Smooth muscle cell (in vitro differentiated cells): Measurements from ENCODE around the gene PXMP2. TPM values are rescaled to one million over a fixed set of nuclear protein-coding genes. Genes with fewer than 3 reads are reported as not detected.

Experiments
- DNase-seq: peaks from one replicate; lab custom pipeline; 2025; ENCODE audit not compliant: unreplicated experiment; lab: John Stamatoyannopoulos, UW
- H2AFZ ChIP-seq: fragments of 200-600 bp; sonication (generic); 2 replicates; pipeline ENCODE4 v1.6.0; 2016; ENCODE audit warnings: antibody characterized with exemption, low read depth, mild to moderate bottlenecking
- H3F3A ChIP-seq: fragments of 200-600 bp; sonication (generic); 2 replicates; pipeline ENCODE4 v1.6.0; 2017; ENCODE audit warnings: antibody characterized with exemption, low read depth
- H3K27ac ChIP-seq: fragments of 200-600 bp; sonication (generic); 2 replicates; pipeline ENCODE4 v1.5.1; 2016; ENCODE audit warnings: low read depth, mild to moderate bottlenecking
- H3K27me3 ChIP-seq: fragments of 200-600 bp; sonication (generic); 2 replicates; pipeline ENCODE4 v1.6.1; 2016; ENCODE audit warnings: low read depth, mild to moderate bottlenecking
- H3K36me3 ChIP-seq: fragments of 200-600 bp; sonication (generic); 2 replicates; pipeline ENCODE4 v1.5.1; 2016; ENCODE audit warnings: low read depth
- H3K4me1 ChIP-seq: fragments of 200-600 bp; sonication (generic); 2 replicates; pipeline ENCODE4 v1.5.1; 2016; ENCODE audit warnings: low read depth
- H3K4me2 ChIP-seq: fragments of 200-600 bp; sonication (generic); 2 replicates; pipeline ENCODE4 v1.6.0; 2016; ENCODE audit warnings: mild to moderate bottlenecking
- H3K4me3 ChIP-seq: fragments of 200-600 bp; sonication (generic); 2 replicates; pipeline ENCODE4 v1.5.1; 2016; ENCODE audit warnings: mild to moderate bottlenecking
- H3K79me2 ChIP-seq: fragments of 200-600 bp; sonication (generic); 2 replicates; pipeline ENCODE4 v1.6.0; 2016; ENCODE audit warnings: low read depth, mild to moderate bottlenecking
- H3K9ac ChIP-seq: fragments of 200-600 bp; sonication (generic); 2 replicates; pipeline ENCODE4 v1.6.0; 2016; ENCODE audit warnings: low read depth
- H3K9me3 ChIP-seq: fragments of 200-600 bp; sonication (generic); replicated peaks from 2 replicates; pipeline ENCODE4 v1.5.1; 2016; ENCODE audit warnings: low read depth
- H4K20me1 ChIP-seq: fragments of 200-600 bp; sonication (generic); 2 replicates; pipeline ENCODE4 v1.6.0; 2016; ENCODE audit warnings: low read depth
- WGBS: methylation state at CpG from one replicate; pipeline ENCODE4 v1.1.7; 2016; ENCODE audit warnings: low lambda C conversion rate; 5-methylcytosine and 5-hydroxymethylcytosine counted together
- polyA plus RNA-seq: library from polyadenylated mRNA; unstranded; fragments of >200 nt; fragmentation: Nextera tagmentation; extraction: Ambion mirVana; gene quantifications from 2 replicates; pipeline ENCODE4 v1.2.1, GENCODE V29; 2016
- total RNA-seq: library from RNA; depleted of rRNA; stranded (reverse); fragments of >200 nt; gene quantifications from 2 replicates; pipeline ENCODE4 v1.2.3, GENCODE V29; 2014
- TF ChIP-seq, protein P1 (sequence below): fragments of 200-600 bp; sonication (generic); IDR thresholded peaks from 2 replicates; pipeline ENCODE4 v1.5.1; 2017; ENCODE audit warnings: borderline replicate concordance, mild to moderate bottlenecking, antibody characterized with exemption; ENCODE audit not compliant: insufficient read depth, poor library complexity, severe bottlenecking

PXMP2 gene
- total and polyA plus RNA-seq, 2 experiments from 2014 or later = 14.7 to 25.0 TPM

DNA sequence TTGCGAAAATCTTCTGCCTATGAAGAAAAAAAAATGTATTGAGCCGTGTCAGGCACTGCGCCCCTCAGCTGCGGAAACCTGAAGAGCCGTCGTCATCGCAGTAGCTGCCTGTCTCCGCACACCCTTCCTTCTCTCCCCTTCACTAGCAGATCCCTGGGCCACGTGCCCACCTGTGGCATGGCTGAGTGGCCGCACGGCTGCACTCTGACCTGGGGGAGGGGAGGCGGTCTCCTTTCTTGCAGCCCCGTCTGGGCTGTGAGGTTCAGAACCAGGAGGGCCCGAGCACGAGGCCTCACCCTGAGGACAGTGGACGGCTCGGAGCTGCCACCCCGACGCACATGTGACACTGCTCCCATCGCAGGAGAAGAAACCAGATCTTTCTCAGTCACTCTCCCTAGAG is 48.1 kb downstream of the PXMP2 start:
- Histone ChIP-seq H3K4me1 (no peaks in the 10 kb centered on the region), H3K4me2 (no peak overlapping the region), H3K9ac (no peak overlapping the region), H3K27ac (no peak overlapping the region), H3K79me2 (peaks cover 2% of the 10 kb centered on the region), H3K9me3 (no peaks in the 10 kb centered on the region), H2AFZ (no peak overlapping the region), H3F3A (no peaks in the 10 kb centered on the region), H3K4me3 (no peak overlapping the region), H3K36me3 (peaks cover 29% of the 10 kb centered on the region), H3K27me3 (no peaks in the 10 kb centered on the region), H4K20me1 (peaks cover 73% of the 10 kb centered on the region)
- TF ChIP-seq, protein P1, sequence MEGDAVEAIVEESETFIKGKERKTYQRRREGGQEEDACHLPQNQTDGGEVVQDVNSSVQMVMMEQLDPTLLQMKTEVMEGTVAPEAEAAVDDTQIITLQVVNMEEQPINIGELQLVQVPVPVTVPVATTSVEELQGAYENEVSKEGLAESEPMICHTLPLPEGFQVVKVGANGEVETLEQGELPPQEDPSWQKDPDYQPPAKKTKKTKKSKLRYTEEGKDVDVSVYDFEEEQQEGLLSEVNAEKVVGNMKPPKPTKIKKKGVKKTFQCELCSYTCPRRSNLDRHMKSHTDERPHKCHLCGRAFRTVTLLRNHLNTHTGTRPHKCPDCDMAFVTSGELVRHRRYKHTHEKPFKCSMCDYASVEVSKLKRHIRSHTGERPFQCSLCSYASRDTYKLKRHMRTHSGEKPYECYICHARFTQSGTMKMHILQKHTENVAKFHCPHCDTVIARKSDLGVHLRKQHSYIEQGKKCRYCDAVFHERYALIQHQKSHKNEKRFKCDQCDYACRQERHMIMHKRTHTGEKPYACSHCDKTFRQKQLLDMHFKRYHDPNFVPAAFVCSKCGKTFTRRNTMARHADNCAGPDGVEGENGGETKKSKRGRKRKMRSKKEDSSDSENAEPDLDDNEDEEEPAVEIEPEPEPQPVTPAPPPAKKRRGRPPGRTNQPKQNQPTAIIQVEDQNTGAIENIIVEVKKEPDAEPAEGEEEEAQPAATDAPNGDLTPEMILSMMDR = no peak
- WGBS = 96% methylated on average over 19 of the region's 20 CpGs
- no peak for DNase-seq

DNA sequence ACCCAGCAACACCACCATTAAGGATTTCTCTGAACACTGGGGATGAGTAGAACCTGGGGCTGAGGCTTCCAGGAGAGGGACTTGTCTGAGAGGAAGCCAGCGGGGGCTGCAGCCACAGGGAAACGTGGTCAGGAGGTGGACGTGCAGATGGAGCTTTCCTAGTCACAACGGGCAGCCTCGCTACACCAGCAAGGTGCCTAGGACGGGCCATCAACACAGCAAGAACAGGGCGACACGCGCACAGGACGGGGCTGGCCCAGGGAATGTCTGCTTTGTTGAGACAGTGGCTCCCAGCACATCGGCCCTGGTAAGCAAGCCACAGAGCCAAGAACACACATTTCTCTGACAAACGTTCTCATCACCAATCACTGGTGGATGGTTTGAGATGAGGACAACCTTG is 49.0 kb downstream of the PXMP2 start:
- H3K27ac ChIP-seq = no peak overlapping the region
- H4K20me1 ChIP-seq = peaks cover 73% of the 10 kb centered on the region
- H3K79me2 ChIP-seq = peaks cover 8% of the 10 kb centered on the region
- peaks cover 29% of the 10 kb centered on the region for H3K36me3 ChIP-seq
- TF ChIP-seq, protein P1 = no peak
- no peak overlapping the region for H3K4me3 ChIP-seq
- H3K27me3 ChIP-seq = no peaks in the 10 kb centered on the region
- H2AFZ ChIP-seq = no peak overlapping the region
- H3F3A ChIP-seq = no peaks in the 10 kb centered on the region
- DNase-seq = no peak
- no peaks in the 10 kb centered on the region for H3K4me1 ChIP-seq
- no peak overlapping the region for H3K9ac ChIP-seq
- no peaks in the 10 kb centered on the region for H3K9me3 ChIP-seq
- WGBS = 94% methylated on average over 11 of the region's 12 CpGs
- H3K4me2 ChIP-seq = no peak overlapping the region

DNA sequence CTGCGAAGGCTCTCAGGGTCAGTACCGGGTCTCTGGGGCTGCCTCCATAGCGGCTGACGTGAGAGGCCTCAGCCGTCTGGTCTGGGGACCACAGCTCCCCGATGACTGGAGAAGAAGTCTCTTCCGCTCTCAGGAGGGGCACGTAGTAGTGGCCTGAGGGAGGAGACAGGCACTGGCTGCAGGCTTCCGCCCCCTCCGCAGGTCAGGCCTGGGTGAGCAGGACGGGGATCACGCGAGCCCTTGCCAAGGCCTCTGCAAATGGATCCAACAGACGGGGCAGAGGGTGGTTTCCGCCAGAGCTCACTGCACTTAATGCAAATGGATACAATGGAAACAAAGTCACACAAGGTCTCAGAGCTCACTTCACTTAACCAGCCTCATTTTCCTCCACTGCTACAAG is 49.5 kb downstream of the PXMP2 start:
- peaks cover 74% of the 10 kb centered on the region for H4K20me1 ChIP-seq
- H3K27ac ChIP-seq = no peak overlapping the region
- H3K4me2 ChIP-seq = no peak overlapping the region
- H3K9me3 ChIP-seq = no peaks in the 10 kb centered on the region
- TF ChIP-seq, protein P1 = no peak
- H3K9ac ChIP-seq = no peak overlapping the region
- H3K4me1 ChIP-seq = no peaks in the 10 kb centered on the region
- peaks cover 9% of the 10 kb centered on the region for H3K79me2 ChIP-seq
- no peak for DNase-seq
- H2AFZ ChIP-seq = no peak overlapping the region
- no peak overlapping the region for H3K4me3 ChIP-seq
- H3F3A ChIP-seq = no peaks in the 10 kb centered on the region
- WGBS = 96% methylated on average over 15 of the region's 15 CpGs
- H3K27me3 ChIP-seq = no peaks in the 10 kb centered on the region
- peaks cover 29% of the 10 kb centered on the region for H3K36me3 ChIP-seq

DNA sequence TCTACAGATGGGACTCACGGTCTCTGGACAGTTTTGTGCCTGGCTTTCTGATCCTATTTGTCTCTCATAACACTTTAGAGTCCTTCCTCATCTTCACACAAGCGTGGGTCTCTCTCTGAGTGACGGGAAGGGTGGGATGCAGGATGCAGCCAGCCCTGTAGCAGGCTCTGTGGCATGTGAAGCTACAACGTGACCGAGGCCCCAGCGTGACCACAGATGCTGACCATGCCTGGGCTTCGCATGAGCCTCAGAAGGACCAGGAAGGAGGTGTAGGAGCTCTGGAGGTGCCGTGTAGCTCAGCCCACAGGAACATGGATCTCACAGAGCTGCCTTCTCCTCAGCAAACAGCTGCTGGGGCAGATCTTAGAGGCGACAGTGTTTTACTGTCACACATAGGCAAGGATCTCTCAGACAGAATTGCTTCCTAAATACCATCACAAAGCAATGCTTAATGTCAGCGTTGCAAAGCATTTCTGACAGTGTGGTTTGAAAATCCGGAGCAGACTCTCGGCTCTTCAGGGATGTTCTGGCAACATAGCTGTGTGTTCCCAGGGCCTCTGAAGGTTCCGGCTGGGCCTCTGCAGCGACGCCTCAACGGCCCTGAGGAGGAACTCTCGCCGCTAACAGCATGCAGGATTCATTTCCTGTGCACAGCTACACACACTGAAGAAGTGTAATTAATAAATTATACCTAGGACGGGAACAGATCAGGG is 52.4 kb downstream of the PXMP2 start:
- H3K36me3 ChIP-seq = peaks cover 28% of the 10 kb centered on the region

More for the DNA sequence above, 52.4 kb downstream of the PXMP2 start:
- Histone ChIP-seq H3K9ac (no peak overlapping the region), H3K27ac (no peak overlapping the region), H3F3A (no peaks in the 10 kb centered on the region), H4K20me1 (peaks cover 90% of the 10 kb centered on the region), H3K79me2 (peaks cover 36% of the 10 kb centered on the region), H3K27me3 (no peaks in the 10 kb centered on the region), H3K4me3 (no peak overlapping the region), H3K9me3 (no peaks in the 10 kb centered on the region), H2AFZ (no peak overlapping the region), H3K4me2 (no peak overlapping the region), H3K4me1 (no peaks in the 10 kb centered on the region)
- no peak for DNase-seq
- WGBS = 97% methylated on average over 19 of the region's 19 CpGs
- TF ChIP-seq, protein P1 = no peak
